GM12878 (cell line): ENCODE measurements around the gene OLA1.

Experiments used
- CBFB ChIP-seq: IDR thresholded peaks from 2 replicates; pipeline ENCODE4 v1.6.1; 2016; ENCODE audit warnings: antibody characterized with exemption, low read depth
- KAT2A ChIP-seq: conservative IDR thresholded peaks from 2 replicates; pipeline ENCODE4 v1.6.1; 2011; ENCODE audit warnings: low read depth, low read length; ENCODE audit not compliant: control insufficient read depth
- POLR2A ChIP-seq: IDR thresholded peaks from 2 replicates; pipeline ENCODE4 v1.6.1; 2011; ENCODE audit warnings: low read depth, mild to moderate bottlenecking, low read length
- TF ChIP-seq, protein P1 (sequence below), 3 experiments: IDR thresholded peaks in 2 of 3; conservative IDR thresholded peaks in 1 of 3; 2 replicates each; pipeline ENCODE4 v1.5.1; 2011; ENCODE audit warnings: low read depth in 3 of 3, low read length in 3 of 3, mild to moderate bottlenecking in 3 of 3, control low read depth in 2 of 3, moderate library complexity in 2 of 3, inconsistent platforms in 1 of 3, mixed read lengths in 1 of 3; ENCODE audit not compliant: control insufficient read depth in 2 of 3, insufficient read depth in 1 of 3; ENCODE audit errors: extremely low read depth in 1 of 3

DNA sequence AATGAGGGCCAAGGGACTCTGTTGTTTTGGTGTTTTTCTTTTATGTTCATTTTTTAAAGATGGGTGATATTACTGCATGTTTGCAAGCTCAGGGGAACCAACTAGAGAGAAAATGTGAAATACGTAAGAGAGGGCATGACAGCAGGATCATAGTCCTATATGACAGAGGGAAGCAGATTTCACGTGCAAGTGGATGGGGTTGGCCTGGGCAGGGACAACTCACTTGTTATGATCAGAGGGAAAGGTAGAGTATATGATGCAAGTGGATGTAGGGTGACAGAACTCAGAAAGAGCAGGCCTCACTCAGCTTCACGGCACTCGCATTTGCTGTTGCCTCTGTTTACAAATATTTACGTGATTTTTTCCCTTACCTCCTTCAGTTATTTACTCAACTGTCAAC is 67.0 kb downstream of the OLA1 start:
- TF ChIP-seq POLR2A (no peak), CBFB (no peak), KAT2A (no peak)
- TF ChIP-seq, protein P1, sequence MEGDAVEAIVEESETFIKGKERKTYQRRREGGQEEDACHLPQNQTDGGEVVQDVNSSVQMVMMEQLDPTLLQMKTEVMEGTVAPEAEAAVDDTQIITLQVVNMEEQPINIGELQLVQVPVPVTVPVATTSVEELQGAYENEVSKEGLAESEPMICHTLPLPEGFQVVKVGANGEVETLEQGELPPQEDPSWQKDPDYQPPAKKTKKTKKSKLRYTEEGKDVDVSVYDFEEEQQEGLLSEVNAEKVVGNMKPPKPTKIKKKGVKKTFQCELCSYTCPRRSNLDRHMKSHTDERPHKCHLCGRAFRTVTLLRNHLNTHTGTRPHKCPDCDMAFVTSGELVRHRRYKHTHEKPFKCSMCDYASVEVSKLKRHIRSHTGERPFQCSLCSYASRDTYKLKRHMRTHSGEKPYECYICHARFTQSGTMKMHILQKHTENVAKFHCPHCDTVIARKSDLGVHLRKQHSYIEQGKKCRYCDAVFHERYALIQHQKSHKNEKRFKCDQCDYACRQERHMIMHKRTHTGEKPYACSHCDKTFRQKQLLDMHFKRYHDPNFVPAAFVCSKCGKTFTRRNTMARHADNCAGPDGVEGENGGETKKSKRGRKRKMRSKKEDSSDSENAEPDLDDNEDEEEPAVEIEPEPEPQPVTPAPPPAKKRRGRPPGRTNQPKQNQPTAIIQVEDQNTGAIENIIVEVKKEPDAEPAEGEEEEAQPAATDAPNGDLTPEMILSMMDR (IDR thresholded peaks at IDR 0.05 in 2 of 3, conservative IDR thresholded peaks at IDR 0.05 in 1 of 3; ENCODE audit: control insufficient read depth in 2 of 3, extremely low read depth in 1 of 3, insufficient read depth in 1 of 3, low read depth in 3 of 3, low read length in 3 of 3): no peak
